NCI-H774 (cell line): ENCODE measurements around the gene NR2C2AP.
"Not testable (repeated sequence)": the region's sequence is repeated elsewhere in the genome, so short reads cannot be mapped to it uniquely, and the experiment has no call there.

Experiments used
- DNase-seq: peaks from one replicate; lab custom pipeline; 2025; lab: John Stamatoyannopoulos, UW

Gene NR2C2AP

DNA sequence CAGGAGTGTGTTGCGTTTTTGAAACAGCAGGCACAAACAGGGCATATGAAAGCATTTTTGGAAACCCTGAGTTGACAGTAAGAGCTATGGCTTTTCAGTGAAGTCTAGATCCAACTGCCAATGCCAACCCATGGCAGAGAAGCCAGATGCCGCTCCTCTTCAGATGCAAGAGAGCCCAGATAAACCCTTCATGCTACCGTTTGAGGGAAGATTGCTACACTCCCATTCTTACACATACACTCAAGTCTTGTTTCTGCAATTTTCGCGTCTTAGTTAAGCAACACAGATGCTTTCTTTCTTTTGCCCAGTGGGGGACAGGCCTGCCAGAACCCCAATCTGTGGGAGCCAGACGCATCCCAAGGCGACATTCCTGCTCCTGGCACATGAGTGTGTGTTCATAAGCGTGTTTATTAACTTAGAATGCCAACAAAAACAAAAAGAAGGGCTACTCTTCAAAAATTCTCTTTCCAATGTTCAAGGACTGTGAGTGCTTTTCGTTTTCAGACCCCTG is 21.7 kb downstream of the NR2C2AP start:
- DNase-seq, result no peak

- DNase-seq, result no peak
Measured at GRCh38 chr19:19179548-19180441, 23.4 kb downstream of the NR2C2AP start.

- no peak for DNase-seq
Measured at GRCh38 chr19:19176950-19177349, 26.3 kb downstream of the NR2C2AP start.

DNA sequence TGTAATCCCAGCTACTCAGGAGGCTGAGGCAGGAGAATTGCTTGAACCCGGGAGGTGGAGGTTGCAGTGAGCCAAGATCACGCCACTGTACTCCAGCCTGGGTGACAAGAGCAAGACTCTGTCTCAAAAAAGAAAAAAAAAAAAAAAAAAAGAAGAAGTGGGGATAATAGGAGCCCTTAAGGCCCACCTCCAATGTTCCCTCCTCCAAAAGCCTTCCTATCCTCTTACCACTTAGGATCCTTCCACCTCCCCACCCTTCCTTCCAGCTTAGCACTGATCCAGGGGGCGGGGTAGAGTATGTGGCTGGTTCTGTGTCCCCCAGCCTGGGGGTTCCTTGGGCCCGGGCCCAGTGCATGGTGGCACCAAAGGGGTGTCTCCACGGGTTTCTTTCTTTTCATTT is 30.0 kb downstream of the NR2C2AP start:
- DNase-seq, result not testable (repeated sequence)

GRCh38 chr19:19171821-19172532 is 31.2 kb downstream of the NR2C2AP start:
- no peak for DNase-seq

- no peak for DNase-seq
Measured at GRCh38 chr19:19170873-19171672, 32.1 kb downstream of the NR2C2AP start.

GRCh38 chr19:19170053-19170872 is 33.0 kb downstream of the NR2C2AP start, which contains the start of gene MEF2B:
TSS of gene MEF2B (minus strand) at chr19:19170263. CDS start at chr19:19150735, 19,528 bp downstream.
- peak; percentile 67 for DNase-seq

DNA sequence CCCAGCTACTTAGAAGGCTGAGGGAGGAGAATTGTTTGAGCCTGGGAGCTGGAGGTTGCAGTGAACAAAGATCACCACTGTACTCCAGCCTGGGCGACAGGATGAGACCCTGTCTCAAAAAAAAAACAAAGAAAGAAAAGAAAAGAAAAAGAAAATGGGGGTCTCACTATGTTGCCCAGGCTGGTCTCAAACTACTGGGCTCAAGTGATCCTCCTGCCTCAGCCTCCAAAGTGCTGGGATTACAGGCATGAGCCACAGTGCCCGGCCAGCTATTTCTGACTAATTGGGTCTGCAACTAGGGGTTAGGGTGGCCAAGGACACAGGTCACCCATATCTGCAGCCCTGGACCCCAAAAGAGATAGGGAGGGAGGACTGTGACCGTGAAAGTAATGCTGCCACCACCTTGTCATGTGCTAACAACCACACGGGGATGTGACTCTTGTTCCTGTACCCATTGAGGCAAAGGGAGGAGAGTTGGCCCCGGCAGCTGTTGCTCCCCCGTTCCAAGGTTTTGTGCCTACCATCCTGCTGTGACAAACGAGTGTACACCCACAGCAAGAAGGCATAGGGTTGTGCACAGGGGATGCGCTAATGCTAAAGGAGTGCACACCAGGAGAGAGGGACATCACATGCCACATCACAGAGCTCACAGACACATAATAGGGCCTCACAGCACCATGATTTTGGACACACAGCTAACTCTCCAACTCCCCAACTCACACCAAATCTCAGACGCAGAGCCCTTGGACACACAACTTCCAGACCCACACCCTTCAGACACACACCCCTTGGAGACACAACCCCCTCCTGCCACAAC is 33.8 kb downstream of the NR2C2AP start:
- no peak for DNase-seq

- DNase-seq, result no peak
Measured at GRCh38 chr19:19167612-19168011, 35.6 kb downstream of the NR2C2AP start.

DNA sequence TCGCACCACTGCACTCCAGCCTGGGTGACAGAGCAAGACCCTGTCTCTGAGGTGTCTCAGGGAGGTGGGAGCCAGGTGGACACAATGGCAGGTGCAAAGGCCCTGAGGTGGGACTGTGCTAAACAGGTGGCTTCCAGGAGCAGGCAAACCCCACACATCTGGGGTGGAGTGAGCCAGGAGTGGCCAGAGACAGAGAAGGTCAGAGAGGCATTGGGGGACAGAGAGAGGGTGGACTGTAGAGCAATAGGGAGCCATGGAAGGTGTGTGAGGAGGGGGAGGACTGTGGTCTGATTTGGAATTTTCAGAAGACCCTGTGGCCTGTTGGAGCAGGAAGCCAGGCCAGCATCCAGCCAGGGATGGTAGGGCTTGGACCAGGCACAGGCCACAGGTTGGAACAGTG is 37.8 kb downstream of the NR2C2AP start:
- no peak for DNase-seq

- no peak for DNase-seq
Measured at GRCh38 chr19:19162495-19162894, 40.7 kb downstream of the NR2C2AP start.

- DNase-seq, result no peak
Measured at GRCh38 chr19:19160461-19161035, 42.7 kb downstream of the NR2C2AP start.

DNA sequence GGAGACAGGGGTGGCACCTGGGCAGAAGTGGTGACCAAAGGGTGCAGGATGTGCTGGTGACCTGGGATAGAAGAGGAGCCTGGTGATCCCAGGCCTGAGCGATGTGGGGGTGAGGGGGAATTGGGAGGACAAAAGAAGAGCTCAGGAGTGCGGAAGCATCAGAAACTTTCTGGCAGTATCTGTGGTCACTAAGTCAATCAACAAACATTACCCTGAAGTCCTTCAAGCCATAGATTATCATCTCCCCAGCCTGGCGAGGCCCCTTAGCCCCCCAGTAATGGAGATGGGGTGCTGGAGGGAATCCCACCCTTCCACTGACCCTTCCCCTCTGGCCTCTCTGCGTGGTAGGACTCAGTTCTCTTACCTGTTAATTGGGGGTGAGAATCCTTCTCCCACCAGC is 43.7 kb downstream of the NR2C2AP start:
- no peak for DNase-seq

- no peak for DNase-seq
Measured at GRCh38 chr19:19157808-19158207, 45.4 kb downstream of the NR2C2AP start.

- DNase-seq, result no peak
Measured at GRCh38 chr19:19155495-19156219, 47.6 kb downstream of the NR2C2AP start.

GRCh38 chr19:19154768-19155494 is 48.3 kb downstream of the NR2C2AP start:
- no peak for DNase-seq

DNA sequence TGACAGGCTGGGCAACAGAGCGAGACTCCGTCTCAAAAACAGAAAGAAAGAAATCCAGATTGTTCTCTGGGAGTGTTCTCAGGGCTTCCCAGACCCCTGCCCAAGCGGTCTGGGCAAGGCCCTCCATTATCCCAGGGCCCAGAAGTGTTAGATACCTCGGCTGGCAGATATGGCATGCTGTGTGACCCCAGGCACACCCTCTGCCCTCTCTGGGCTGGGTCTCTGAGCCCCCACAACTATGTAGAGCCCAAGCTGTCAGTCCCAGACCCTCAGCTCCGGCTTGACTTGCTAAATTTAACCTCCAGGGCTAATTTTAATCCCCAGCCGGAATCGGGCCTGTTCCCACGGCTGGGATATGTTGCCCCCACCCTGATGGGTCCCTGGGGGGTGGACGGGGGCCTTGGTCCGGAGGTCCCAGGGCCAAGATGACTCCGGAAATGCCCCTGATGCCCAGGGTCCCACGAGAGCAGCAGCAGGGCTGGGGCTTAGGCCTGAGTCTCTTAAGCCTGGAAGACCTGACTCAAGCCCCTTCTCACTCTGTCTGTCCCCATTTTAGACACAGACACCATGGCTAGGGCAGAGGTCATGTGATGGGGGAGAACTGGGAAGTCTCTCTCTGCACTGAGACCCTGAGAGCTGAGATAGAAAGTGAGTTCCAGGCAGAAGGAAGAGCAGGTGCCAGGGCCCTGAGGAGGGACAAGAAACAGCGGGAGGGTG is 50.4 kb downstream of the NR2C2AP start:
- no peak for DNase-seq

- DNase-seq, result no peak
Measured at GRCh38 chr19:19151418-19151817, 51.8 kb downstream of the NR2C2AP start.
